ENCODE measurements around the gene DCAF6. TPM values are rescaled to one million over a fixed set of nuclear protein-coding genes. Genes with fewer than 3 reads are reported as not detected.

Gene DCAF6
- total RNA-seq, 1 experiment from 2014 or later, result 31.9 TPM

GRCh38 chr1:167977245-167977644 lies 40.8 kb downstream of the DCAF6 start:
- ChIA-PET CTCF (no interaction called here), POLR2A (ENCODE audit: low non-redundant PET) (no interaction called here)

GRCh38 chr1:167981933-167982332 lies 45.5 kb downstream of the DCAF6 start:
- Histone ChIP-seq H3K36me3 (ENCODE audit: insufficient read depth, low read length, poor library complexity, severe bottlenecking) (peaks cover 12% of the 10 kb centered on the region), H3K27me3 (replicated peaks; ENCODE audit: insufficient read depth, low read depth, low read length, poor library complexity) (no peaks in the 10 kb centered on the region), H3K9me3 (ENCODE audit: low read depth, low read length, poor library complexity, severe bottlenecking) (no peaks in the 10 kb centered on the region), H3K4me1 (ENCODE audit: insufficient read depth, low read length, poor library complexity, severe bottlenecking) (no peaks in the 10 kb centered on the region), H3K27ac (ENCODE audit: low read depth, low read length, poor library complexity, severe bottlenecking) (no peak overlapping the region), H3K4me3 (ENCODE audit: low read depth, low read length, poor library complexity, severe bottlenecking) (no peak overlapping the region)
- ChIA-PET POLR2A (ENCODE audit: low non-redundant PET) (no interaction called here), CTCF (no interaction called here)
- BruUV-seq (replicated peaks), result no TSS peak
- no peak for DNase-seq (ENCODE audit: low spot score)
- no peak for TF ChIP-seq EZH2 (IDR thresholded peaks at IDR 0.05; ENCODE audit: borderline replicate concordance, low read depth, low read length, poor library complexity, severe bottlenecking)
- TF ChIP-seq CTCF (conservative IDR thresholded peaks at IDR 0.05; ENCODE audit: low read depth, low read length), result no peak
- intact Hi-C loops (cut with micrococcal nuclease; ENCODE audit: unreplicated experiment), result no loop called here

More at GRCh38 chr1:167977245-167977644, 40.8 kb downstream of the DCAF6 start:
- Histone ChIP-seq H3K27me3 (replicated peaks; ENCODE audit: insufficient read depth, low read depth, low read length, poor library complexity) (no peaks in the 10 kb centered on the region), H3K36me3 (ENCODE audit: insufficient read depth, low read length, poor library complexity, severe bottlenecking) (peaks cover 28% of the 10 kb centered on the region), H3K4me3 (ENCODE audit: low read depth, low read length, poor library complexity, severe bottlenecking) (no peak overlapping the region), H3K9me3 (ENCODE audit: low read depth, low read length, poor library complexity, severe bottlenecking) (no peaks in the 10 kb centered on the region), H3K4me1 (ENCODE audit: insufficient read depth, low read length, poor library complexity, severe bottlenecking) (no peaks in the 10 kb centered on the region), H3K27ac (ENCODE audit: low read depth, low read length, poor library complexity, severe bottlenecking) (no peak overlapping the region)
- intact Hi-C loops (cut with micrococcal nuclease; ENCODE audit: unreplicated experiment), result no loop called here
- TF ChIP-seq EZH2 (IDR thresholded peaks at IDR 0.05; ENCODE audit: borderline replicate concordance, low read depth, low read length, poor library complexity, severe bottlenecking) (no peak), CTCF (conservative IDR thresholded peaks at IDR 0.05; ENCODE audit: low read depth, low read length) (no peak)
- BruUV-seq (replicated peaks), result no TSS peak
- no peak for DNase-seq (ENCODE audit: low spot score)

GRCh38 chr1:167983797-167984420 lies 47.4 kb downstream of the DCAF6 start:
- Histone ChIP-seq H3K36me3 (ENCODE audit: insufficient read depth, low read length, poor library complexity, severe bottlenecking) (peaks cover 3% of the 10 kb centered on the region), H3K4me1 (ENCODE audit: insufficient read depth, low read length, poor library complexity, severe bottlenecking) (no peaks in the 10 kb centered on the region), H3K27me3 (replicated peaks; ENCODE audit: insufficient read depth, low read depth, low read length, poor library complexity) (no peaks in the 10 kb centered on the region), H3K4me3 (ENCODE audit: low read depth, low read length, poor library complexity, severe bottlenecking) (no peak overlapping the region), H3K9me3 (ENCODE audit: low read depth, low read length, poor library complexity, severe bottlenecking) (no peaks in the 10 kb centered on the region), H3K27ac (ENCODE audit: low read depth, low read length, poor library complexity, severe bottlenecking) (no peak overlapping the region)
- no peak for DNase-seq (ENCODE audit: low spot score)
- intact Hi-C loops (cut with micrococcal nuclease; ENCODE audit: unreplicated experiment), result no loop called here
- BruUV-seq (replicated peaks), result no TSS peak
- POLR2A ChIA-PET (ENCODE audit: low non-redundant PET), result no interaction called here
- TF ChIP-seq EZH2 (IDR thresholded peaks at IDR 0.05; ENCODE audit: borderline replicate concordance, low read depth, low read length, poor library complexity, severe bottlenecking) (no peak), CTCF (conservative IDR thresholded peaks at IDR 0.05; ENCODE audit: low read depth, low read length) (no peak)
- CTCF ChIA-PET, result no interaction called here
